TTC549 (cell line): ENCODE results near the gene ANAPC16.
"Not testable (repeated sequence)": the region's sequence is repeated elsewhere in the genome, so short reads cannot be mapped to it uniquely, and the experiment has no call there.

ENCODE experiments used
- FAIRE-seq: peaks from 2 replicates; lab custom pipeline; 2012; peaks lifted over from hg19 to GRCh38; lab: Jason Lieb, UNC

ANAPC16 gene

GRCh38 chr10:72244573-72245038 lies 28.8 kb downstream of the ANAPC16 start:
- FAIRE-seq: no peak

- no peak for FAIRE-seq
These were observed 30.2 kb downstream of the ANAPC16 start for GRCh38 chr10:72245949-72246525.

GRCh38 chr10:72248468-72249151 lies 32.8 kb downstream of the ANAPC16 start:
- no peak for FAIRE-seq

- FAIRE-seq: not testable (repeated sequence)
These were observed 33.5 kb downstream of the ANAPC16 start for GRCh38 chr10:72249176-72249862.

GRCh38 chr10:72250666-72251065 lies 34.9 kb downstream of the ANAPC16 start:
- FAIRE-seq: no peak

- no peak for FAIRE-seq
These were observed 35.8 kb downstream of the ANAPC16 start for GRCh38 chr10:72251635-72252034.

GRCh38 chr10:72252972-72253371 lies 37.2 kb downstream of the ANAPC16 start:
- no peak for FAIRE-seq

GRCh38 chr10:72253578-72253977 lies 37.8 kb downstream of the ANAPC16 start:
- FAIRE-seq: no peak

DNA sequence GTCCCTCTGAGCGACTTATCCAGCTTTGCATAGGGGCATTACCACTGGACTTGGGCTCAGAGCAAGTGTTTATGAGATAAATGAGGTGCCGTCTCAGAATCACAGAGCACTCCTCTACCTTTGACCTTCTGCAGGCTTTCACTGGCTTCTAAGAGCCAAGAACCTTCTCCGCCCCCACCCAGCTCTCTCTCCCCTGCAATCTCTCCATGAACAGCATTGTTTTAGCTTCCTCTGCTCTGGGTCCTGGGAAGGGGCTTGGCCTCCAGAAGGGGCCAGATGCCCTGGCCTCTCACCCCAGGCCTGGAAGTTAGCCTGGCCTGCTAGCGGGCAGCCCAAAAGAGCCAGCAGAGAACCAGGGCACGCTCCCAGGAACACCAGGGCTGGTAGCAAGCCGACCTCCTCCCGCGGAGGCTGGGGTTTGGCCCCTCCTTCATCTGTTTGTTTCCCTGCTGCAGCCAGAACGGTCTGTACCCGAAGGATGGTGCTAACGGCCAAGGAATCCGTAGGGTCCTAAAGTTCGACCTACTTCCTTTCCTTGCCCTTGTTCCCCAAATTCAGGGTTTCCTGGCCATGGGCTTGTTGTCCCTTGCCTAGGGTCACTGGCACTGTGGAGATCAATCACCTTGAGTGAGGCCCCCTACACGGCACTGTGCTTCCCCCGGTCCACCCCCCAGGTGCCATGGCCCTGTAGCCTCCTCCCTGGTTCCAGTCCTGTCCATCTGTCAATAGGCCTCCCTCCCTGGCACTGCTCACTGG lies 39.2 kb downstream of the ANAPC16 start:
- FAIRE-seq: no peak

- no peak for FAIRE-seq
These were observed 40.3 kb downstream of the ANAPC16 start for GRCh38 chr10:72255977-72256729.

DNA sequence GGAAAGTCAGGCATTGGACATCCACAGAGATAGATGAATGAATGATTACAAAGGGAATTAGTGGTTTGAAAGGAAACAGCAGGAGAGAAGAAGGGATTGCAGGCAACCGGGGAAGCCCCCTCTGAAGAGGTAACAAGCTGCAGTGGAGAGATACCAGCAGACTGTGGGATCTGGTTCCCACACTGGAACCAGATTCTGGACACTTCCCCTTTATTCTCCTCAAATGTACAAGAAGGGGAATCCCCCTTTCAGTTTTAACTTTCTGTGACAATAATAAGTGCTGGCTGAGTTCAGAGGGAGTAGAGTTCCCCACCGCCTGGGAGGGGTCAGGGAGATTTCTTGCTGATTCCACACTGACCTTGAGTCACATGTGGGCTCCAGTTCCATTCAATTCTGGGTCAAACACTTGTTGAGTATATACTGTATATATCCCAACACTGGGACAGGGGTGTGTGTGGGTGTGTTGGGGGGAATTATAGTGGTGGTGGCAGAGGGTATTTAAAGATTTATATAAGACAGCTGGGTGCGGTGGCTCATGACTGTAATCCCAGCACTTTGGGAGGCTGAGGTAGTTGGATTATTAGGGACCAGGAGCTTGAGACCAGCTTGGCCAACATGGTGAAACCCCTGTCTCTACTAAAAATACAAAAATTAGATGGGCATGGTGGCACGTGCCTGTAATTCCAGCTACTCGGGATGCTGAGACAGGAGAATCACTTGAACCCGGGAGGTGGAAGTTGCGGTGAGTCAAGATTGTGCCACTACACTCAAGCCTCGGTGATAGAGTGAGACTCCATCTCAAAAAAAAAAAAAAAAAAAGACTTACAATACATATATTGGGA lies 41.5 kb downstream of the ANAPC16 start:
- no peak for FAIRE-seq

GRCh38 chr10:72258617-72259016 lies 42.8 kb downstream of the ANAPC16 start:
- FAIRE-seq: no peak

DNA sequence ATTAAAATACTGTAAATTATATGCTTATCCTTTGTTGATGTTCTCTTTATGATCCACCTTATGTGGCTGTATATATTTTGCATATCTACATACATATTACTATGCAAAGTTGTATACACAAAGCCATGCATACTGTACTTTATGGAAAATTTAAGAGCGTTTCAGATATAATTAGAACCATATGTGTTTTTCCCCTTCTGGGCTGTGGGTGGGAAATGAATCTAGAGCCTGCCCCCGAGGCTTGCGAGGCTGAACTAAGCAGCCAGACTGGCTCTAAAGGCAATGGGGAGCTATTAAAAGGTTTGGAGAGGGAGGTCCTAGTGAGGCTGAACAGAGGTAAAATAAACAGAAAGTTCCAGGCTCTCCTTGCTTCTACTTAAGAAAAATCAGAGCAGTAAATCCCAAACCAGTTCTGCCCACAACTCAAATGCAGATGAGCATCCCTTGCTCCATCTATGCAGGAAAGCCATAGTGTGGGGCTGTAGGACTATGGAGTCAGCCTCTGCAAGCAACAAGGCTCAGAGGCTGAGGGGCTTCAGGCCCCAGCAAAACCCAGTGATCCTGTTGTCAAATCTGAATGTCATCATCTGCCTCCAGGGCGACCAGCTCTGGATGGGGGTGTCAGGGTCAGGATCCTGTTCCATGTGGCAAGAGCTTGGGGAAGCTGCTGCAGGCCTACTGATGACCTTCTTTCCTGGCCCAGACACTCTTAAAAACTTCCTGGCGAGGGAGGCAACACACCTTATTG lies 43.9 kb downstream of the ANAPC16 start:
- FAIRE-seq: peak; percentile 58

GRCh38 chr10:72260239-72260975 lies 44.6 kb downstream of the ANAPC16 start:
- peak; percentile 3 for FAIRE-seq

DNA sequence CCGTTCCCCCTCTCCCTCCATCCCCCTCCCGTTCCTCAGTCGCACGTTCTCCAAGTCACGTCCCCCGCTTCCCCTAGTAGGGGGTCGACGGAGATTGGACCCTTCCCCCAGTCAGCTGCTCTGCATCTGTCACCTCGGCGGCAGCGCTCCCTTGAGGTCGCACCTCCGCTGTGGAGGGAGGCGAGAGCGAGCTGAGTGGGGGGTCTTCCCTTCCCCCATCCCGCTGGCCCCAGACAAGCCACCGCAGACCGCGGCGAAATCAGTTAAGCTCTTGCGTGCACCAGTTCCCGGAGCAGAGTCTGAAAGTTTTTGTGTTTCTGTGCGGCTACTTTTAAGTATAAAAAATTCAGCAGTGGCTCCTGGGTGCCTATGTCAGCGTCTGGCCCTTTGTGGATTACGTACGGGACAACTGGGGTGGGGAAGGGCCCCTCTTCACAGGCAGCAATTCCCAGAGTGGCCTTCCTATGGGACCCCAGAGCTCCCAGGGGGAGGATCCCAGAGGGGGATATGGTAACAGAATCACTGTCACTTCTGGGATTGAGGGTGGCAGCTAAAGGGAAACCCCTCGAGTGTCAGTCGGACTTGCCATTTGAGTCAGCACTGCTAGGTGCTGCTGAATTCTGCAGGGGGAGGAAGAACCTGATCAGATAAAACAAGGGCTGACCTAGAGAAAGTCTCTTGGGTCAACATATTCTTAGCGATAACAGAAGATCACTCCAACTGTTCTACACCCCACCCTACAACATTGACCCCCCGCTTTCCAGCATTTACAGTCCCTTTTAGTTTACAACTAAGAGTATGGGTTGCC lies 45.4 kb downstream of the ANAPC16 start:
- FAIRE-seq: no peak

- no peak for FAIRE-seq
These were observed 46.1 kb downstream of the ANAPC16 start for GRCh38 chr10:72261784-72262404.

GRCh38 chr10:72263613-72264241 lies 47.9 kb downstream of the ANAPC16 start:
- FAIRE-seq: no peak

DNA sequence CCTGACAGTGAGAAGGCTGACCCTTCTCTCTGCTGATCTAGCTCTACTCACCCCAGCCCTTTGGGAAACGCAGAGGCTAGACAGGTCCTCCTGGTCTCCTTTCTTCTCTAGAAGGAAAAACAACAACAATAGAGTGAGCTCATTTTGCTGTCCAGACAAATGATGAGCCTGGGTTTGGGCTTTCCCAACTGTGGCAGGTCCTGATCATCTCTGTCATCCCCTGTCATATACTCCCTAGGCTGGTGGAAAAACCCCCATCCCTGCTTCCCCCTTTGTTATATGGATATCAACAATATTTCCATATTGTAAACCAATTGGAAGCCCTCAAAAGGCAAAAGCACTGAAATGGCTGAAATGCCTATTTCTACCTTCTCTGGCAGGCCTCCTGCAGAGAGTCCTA lies 48.7 kb downstream of the ANAPC16 start:
- no peak for FAIRE-seq
